ENCODE measurements around the gene BATF. TPM values are rescaled to one million over a fixed set of nuclear protein-coding genes. Genes with fewer than 3 reads are reported as not detected.

BATF gene
- total RNA-seq, 1 experiment from 2014 or later: not detected

GRCh38 chr14:75553761-75554364, 31.6 kb downstream of the BATF start:
- H3K27ac ChIP-seq: no peak overlapping the region
- no peaks in the 10 kb centered on the region for H3K36me3 ChIP-seq
- H3K27me3 ChIP-seq: no peaks in the 10 kb centered on the region
- no peaks in the 10 kb centered on the region for H3K9me3 ChIP-seq (replicated peaks)
- DNase-seq: no peak
- no peak overlapping the region for H3K4me3 ChIP-seq
- no peaks in the 10 kb centered on the region for H3K4me1 ChIP-seq

GRCh38 chr14:75554482-75554881, 32.2 kb downstream of the BATF start:
- H3K27me3 ChIP-seq: no peaks in the 10 kb centered on the region
- no peaks in the 10 kb centered on the region for H3K9me3 ChIP-seq (replicated peaks)
- H3K4me1 ChIP-seq: no peaks in the 10 kb centered on the region
- no peak overlapping the region for H3K27ac ChIP-seq
- H3K4me3 ChIP-seq: no peak overlapping the region
- no peaks in the 10 kb centered on the region for H3K36me3 ChIP-seq
- no peak for DNase-seq

GRCh38 chr14:75558440-75558839, 36.2 kb downstream of the BATF start:
- Histone ChIP-seq H3K36me3 (no peaks in the 10 kb centered on the region), H3K4me1 (no peaks in the 10 kb centered on the region), H3K4me3 (no peak overlapping the region), H3K27me3 (no peaks in the 10 kb centered on the region), H3K9me3 (replicated peaks) (no peaks in the 10 kb centered on the region), H3K27ac (no peak overlapping the region)
- no peak for DNase-seq

GRCh38 chr14:75559045-75559444, 36.8 kb downstream of the BATF start:
- H3K4me3 ChIP-seq: no peak overlapping the region

GRCh38 chr14:75559451-75560222, 37.4 kb downstream of the BATF start:
- H3K4me1 ChIP-seq: no peaks in the 10 kb centered on the region
- DNase-seq: no peak
- H3K27me3 ChIP-seq: no peaks in the 10 kb centered on the region
- no peaks in the 10 kb centered on the region for H3K36me3 ChIP-seq
- H3K4me3 ChIP-seq: no peak overlapping the region
- no peaks in the 10 kb centered on the region for H3K9me3 ChIP-seq (replicated peaks)
- H3K27ac ChIP-seq: no peak overlapping the region

More at GRCh38 chr14:75559045-75559444, 36.8 kb downstream of the BATF start:
- Histone ChIP-seq H3K36me3 (no peaks in the 10 kb centered on the region), H3K27ac (no peak overlapping the region), H3K27me3 (no peaks in the 10 kb centered on the region), H3K9me3 (replicated peaks) (no peaks in the 10 kb centered on the region), H3K4me1 (no peaks in the 10 kb centered on the region)
- no peak for DNase-seq

GRCh38 chr14:75561013-75561432, 38.8 kb downstream of the BATF start:
- Histone ChIP-seq H3K27ac (no peak overlapping the region), H3K36me3 (no peaks in the 10 kb centered on the region), H3K27me3 (no peaks in the 10 kb centered on the region), H3K4me1 (no peaks in the 10 kb centered on the region), H3K9me3 (replicated peaks) (no peaks in the 10 kb centered on the region), H3K4me3 (no peak overlapping the region)
- peak; percentile 64 to 77 for DNase-seq

- H3K4me1 ChIP-seq: no peaks in the 10 kb centered on the region
- no peaks in the 10 kb centered on the region for H3K27me3 ChIP-seq
- no peaks in the 10 kb centered on the region for H3K36me3 ChIP-seq
- DNase-seq: no peak
- no peak overlapping the region for H3K27ac ChIP-seq
- no peaks in the 10 kb centered on the region for H3K9me3 ChIP-seq (replicated peaks)
- H3K4me3 ChIP-seq: no peak overlapping the region
Measured at GRCh38 chr14:75562089-75562488, 39.8 kb downstream of the BATF start.

- H3K27ac ChIP-seq: no peak overlapping the region
- H3K4me3 ChIP-seq: no peak overlapping the region
- no peaks in the 10 kb centered on the region for H3K9me3 ChIP-seq (replicated peaks)
- no peaks in the 10 kb centered on the region for H3K4me1 ChIP-seq
- no peaks in the 10 kb centered on the region for H3K36me3 ChIP-seq
- no peak for DNase-seq
- H3K27me3 ChIP-seq: no peaks in the 10 kb centered on the region
Measured at GRCh38 chr14:75562489-75562888, 40.2 kb downstream of the BATF start.

GRCh38 chr14:75563931-75564330, 41.7 kb downstream of the BATF start:
- Histone ChIP-seq H3K27ac (no peak overlapping the region), H3K4me3 (no peak overlapping the region)
- DNase-seq: no peak

GRCh38 chr14:75565056-75565455, 42.8 kb downstream of the BATF start:
- H3K36me3 ChIP-seq: no peaks in the 10 kb centered on the region
- H3K9me3 ChIP-seq (replicated peaks): no peaks in the 10 kb centered on the region
- no peak for DNase-seq
- H3K4me3 ChIP-seq: no peak overlapping the region
- no peak overlapping the region for H3K27ac ChIP-seq
- no peaks in the 10 kb centered on the region for H3K27me3 ChIP-seq
- H3K4me1 ChIP-seq: no peaks in the 10 kb centered on the region

More at GRCh38 chr14:75563931-75564330, 41.7 kb downstream of the BATF start:
- H3K36me3 ChIP-seq: no peaks in the 10 kb centered on the region
- no peaks in the 10 kb centered on the region for H3K9me3 ChIP-seq (replicated peaks)
- no peaks in the 10 kb centered on the region for H3K27me3 ChIP-seq
- no peaks in the 10 kb centered on the region for H3K4me1 ChIP-seq

GRCh38 chr14:75566321-75566720, 44.1 kb downstream of the BATF start:
- no peaks in the 10 kb centered on the region for H3K27me3 ChIP-seq
- no peak for DNase-seq

GRCh38 chr14:75566752-75567151, 44.5 kb downstream of the BATF start:
- Histone ChIP-seq H3K27me3 (no peaks in the 10 kb centered on the region), H3K4me3 (no peak overlapping the region), H3K27ac (no peak overlapping the region), H3K4me1 (no peaks in the 10 kb centered on the region), H3K9me3 (replicated peaks) (no peaks in the 10 kb centered on the region), H3K36me3 (no peaks in the 10 kb centered on the region)
- no peak for DNase-seq

More at GRCh38 chr14:75566321-75566720, 44.1 kb downstream of the BATF start:
- Histone ChIP-seq H3K36me3 (no peaks in the 10 kb centered on the region), H3K4me3 (no peak overlapping the region), H3K4me1 (no peaks in the 10 kb centered on the region), H3K27ac (no peak overlapping the region), H3K9me3 (replicated peaks) (no peaks in the 10 kb centered on the region)

GRCh38 chr14:75568140-75568539, 45.9 kb downstream of the BATF start:
- no peaks in the 10 kb centered on the region for H3K36me3 ChIP-seq
- no peak overlapping the region for H3K4me3 ChIP-seq
- H3K9me3 ChIP-seq (replicated peaks): no peaks in the 10 kb centered on the region
- no peaks in the 10 kb centered on the region for H3K4me1 ChIP-seq
- no peak for DNase-seq
- no peak overlapping the region for H3K27ac ChIP-seq
- H3K27me3 ChIP-seq: no peaks in the 10 kb centered on the region

- H3K27ac ChIP-seq: no peak overlapping the region
- no peaks in the 10 kb centered on the region for H3K36me3 ChIP-seq
- H3K4me1 ChIP-seq: no peaks in the 10 kb centered on the region
- H3K4me3 ChIP-seq: no peak overlapping the region
- H3K9me3 ChIP-seq (replicated peaks): no peaks in the 10 kb centered on the region
- DNase-seq: no peak
- H3K27me3 ChIP-seq: no peaks in the 10 kb centered on the region
Measured at GRCh38 chr14:75568791-75569190, 46.5 kb downstream of the BATF start.

- no peak for DNase-seq
- Histone ChIP-seq H3K9me3 (replicated peaks) (no peaks in the 10 kb centered on the region), H3K4me3 (no peak overlapping the region), H3K27ac (no peak overlapping the region), H3K27me3 (no peaks in the 10 kb centered on the region), H3K36me3 (no peaks in the 10 kb centered on the region), H3K4me1 (no peaks in the 10 kb centered on the region)
Measured at GRCh38 chr14:75570797-75571196, 48.5 kb downstream of the BATF start.

GRCh38 chr14:75572104-75572503, 49.8 kb downstream of the BATF start:
- Histone ChIP-seq H3K36me3 (no peaks in the 10 kb centered on the region), H3K27ac (no peak overlapping the region), H3K4me3 (no peak overlapping the region), H3K4me1 (no peaks in the 10 kb centered on the region), H3K9me3 (replicated peaks) (no peaks in the 10 kb centered on the region), H3K27me3 (no peaks in the 10 kb centered on the region)
- no peak for DNase-seq
